Superior temporal gyrus (tissue), 1 donor: ENCODE results near the gene GRM5.
"Not testable (repeated sequence)": the region's sequence is repeated elsewhere in the genome, so short reads cannot be mapped to it uniquely, and the experiment has no call there.

Source experiments
- DNase-seq: peaks from one replicate; pipeline ENCODE4 v3.0.0-alpha.2; 2016; ENCODE audit errors: extremely low spot score

GRM5 gene

DNA sequence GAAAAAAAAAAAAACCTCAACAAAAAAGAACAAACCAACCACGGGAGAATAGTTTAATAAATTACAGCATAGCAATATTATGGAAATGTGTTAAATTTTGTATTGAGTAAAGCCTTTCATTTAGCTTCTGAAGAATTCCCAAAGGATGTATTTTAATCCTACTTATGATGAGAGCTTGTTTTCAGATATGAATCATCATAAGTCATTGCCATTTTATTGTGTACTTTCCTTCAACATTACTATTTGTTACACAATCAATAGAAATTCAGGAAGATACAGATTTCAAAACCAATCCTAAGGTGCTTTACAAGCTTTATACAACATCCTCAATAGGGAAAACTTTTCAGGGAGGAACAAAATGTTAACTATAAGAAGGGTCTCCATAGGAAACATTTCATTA, 527.7 kb downstream of the GRM5 start:
- no peak for DNase-seq

DNA sequence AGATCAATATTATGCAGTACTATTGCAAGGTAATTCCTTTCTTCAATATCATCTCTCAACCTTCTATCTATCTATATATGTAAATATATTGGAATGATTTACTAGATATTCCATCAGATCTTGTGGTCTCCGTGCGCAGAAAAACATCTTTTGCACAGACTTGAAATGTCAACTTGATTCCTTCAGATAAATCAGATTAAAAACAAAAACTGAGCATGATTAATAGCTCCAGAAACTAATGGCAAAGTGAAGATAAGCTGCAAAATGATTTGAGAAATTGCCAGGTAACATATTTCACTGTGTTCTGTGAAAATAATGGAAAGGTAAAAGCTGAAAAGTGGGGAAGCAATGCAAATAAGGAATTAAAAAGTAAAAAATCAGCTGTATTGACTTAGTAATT, 528.2 kb downstream of the GRM5 start:
- no peak for DNase-seq

DNA sequence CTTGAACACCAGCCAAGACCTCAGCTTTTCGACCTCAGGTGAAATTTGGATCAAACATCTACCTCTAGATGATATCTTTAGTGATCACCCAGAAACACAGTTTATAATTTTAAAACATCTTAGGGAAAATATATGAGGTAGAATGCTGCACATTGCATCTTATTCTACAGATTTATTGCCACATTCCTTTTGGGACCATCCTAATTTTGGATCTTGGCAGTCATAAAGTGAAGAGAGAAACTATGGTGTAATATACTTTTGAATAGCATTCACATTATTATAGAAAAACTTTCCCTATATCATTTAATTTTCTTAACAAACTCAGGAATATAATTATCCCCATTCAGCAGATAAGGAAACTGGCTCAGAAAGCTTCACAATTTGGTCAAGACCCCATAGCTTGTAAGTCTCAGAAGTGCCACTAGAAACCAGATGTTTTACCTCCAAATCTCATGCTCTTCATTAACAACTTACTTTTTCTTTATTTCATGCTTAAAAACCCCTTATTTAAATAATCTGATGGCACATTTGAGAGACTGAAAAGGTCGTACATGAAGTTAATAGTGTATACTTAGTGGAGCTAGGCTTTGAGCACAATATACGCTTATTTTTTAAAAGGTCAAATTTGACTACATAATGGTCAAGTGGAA, 529.0 kb downstream of the GRM5 start:
- DNase-seq = no peak

DNA sequence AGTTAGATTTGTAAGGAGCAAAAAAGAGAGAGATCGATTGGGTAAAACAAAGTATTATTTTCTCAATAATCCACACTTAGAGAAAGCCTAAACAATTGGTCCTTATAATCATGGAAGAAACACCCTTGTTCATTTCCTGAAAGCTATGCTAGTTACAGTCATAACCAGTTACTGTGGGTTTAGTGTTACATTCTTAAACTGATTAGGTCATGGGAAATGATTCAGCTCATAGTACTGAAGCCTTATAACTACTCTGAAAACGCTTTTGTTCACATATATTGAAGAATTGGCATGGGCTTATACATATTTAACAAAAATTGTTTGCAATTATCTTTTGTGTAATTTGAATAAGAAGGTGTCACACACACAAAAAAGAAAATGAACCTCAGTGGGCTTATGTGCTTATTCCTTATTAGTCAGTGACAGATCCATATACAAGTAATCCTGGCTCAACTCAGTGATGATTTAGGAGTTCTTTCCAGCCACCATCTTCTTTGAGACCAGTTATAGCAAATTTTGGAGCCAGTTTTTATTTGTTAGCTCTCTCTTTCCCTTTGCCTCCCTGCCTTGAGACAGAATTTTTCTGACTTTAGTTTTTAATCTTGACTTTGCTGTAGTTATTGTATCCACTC, 529.8 kb downstream of the GRM5 start:
- no peak for DNase-seq

DNA sequence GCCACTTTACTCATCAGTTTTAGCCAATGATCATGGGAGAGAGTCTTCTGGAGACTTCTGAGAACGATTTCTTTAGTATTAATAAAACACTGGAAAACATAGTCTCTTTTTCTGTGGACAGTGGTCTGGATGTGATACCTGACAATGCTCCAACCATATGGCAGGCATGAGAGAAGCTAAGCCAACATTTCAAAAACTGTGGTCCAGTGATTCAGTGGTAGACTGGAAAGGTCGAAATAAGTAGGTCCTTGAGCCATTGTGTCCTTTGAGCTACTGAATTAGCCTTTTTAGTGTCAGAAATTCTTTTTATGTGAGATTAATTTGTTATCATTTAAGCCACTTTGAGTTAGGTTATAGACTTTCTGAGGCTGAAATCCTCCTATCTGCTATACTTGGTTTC, 530.5 kb downstream of the GRM5 start:
- DNase-seq = no peak

DNA sequence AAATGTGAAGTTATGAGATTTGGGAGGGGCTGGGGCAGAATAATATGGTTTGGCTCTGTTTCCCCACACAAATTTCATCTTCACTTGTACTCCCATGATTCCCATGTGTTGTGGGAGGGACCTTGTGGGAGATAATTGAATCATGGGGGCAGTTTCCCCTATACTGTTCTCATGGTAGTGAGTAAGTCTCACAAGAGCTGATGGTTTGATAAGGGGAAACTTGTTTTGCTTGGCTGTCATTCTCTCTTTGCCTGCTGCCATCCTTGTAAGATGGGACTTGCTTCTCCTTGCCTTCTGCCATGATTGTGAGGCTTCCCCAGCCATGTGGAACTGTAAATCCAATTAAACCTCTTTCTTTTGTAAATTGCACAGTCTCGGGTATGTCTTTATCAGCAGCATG, 531.1 kb downstream of the GRM5 start:
- DNase-seq = not testable (repeated sequence)

DNA sequence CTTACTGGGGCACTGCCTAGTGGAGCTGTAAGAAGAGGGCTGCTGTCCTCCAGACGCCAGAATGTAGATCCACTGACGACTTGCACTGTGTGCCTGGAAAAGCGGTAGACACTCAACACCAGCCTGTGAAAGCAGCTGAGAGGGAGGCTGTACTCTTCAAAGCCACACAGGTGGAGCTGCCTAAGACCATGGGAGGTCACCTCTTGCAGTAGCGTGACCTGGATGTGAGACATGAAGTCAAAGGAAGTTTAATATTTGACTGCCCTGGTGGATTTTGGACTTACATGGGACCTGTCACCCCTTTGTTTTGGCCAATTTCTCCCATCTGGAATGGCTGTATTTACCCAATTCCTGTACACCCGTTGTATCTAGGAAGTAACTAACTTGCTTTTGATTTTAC, 531.6 kb downstream of the GRM5 start:
- DNase-seq = no peak

DNA sequence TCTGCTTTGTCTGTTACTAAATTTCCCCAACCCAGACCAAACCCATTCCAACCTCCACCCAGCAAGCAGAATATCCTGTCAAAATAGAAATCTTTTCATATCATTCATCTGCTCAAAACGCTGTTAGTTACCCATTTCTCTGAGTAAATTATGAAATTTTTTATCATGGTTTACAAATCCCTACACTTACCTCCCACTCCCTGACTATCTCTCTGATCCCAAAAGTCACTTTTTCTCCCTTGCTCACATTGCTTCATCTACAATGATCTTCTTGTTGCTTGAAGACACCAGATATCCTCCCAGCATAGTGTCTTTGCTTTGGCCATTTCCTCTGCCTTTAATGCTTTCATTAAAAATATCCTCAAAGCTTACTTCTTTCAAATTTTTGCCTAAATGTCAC, 532.8 kb downstream of the GRM5 start:
- no peak for DNase-seq

DNA sequence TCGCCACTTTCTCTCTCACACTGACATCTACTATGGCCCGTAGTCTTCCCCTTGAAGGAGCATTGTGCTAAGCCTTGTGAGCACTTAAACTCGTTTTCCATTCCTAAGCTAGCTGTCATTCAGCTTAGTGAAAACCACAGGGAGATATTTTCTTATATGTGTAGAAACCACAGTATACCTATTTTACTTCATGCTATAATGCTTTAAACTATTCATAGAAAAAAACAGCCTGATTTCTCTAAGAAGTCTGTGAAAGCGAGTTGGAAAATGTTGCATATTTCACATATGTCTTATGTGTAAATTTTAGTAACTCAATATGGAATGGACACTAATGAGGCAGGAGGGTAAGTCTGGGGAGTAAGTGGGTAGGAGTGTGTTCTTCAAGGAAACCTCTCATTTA, 534.0 kb downstream of the GRM5 start:
- DNase-seq = no peak

DNA sequence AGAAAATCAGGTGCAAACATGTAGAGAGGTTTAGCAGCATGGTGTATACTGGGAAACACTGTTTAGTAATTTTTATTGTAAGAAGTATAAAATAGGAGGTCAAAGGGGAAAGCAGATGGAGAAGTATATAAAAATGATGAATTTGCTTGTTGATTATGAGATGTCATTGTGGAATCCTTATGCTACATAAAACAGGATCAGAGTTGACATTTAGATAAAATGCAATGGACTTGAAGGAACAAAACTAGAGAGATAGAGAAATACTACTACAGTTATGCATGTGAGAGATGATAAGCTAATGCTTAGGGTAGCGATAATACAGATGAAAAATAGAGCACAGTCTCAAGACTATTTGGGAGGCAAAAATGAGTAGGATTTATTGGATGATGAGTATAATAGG, 536.4 kb downstream of the GRM5 start:
- DNase-seq = no peak

DNA sequence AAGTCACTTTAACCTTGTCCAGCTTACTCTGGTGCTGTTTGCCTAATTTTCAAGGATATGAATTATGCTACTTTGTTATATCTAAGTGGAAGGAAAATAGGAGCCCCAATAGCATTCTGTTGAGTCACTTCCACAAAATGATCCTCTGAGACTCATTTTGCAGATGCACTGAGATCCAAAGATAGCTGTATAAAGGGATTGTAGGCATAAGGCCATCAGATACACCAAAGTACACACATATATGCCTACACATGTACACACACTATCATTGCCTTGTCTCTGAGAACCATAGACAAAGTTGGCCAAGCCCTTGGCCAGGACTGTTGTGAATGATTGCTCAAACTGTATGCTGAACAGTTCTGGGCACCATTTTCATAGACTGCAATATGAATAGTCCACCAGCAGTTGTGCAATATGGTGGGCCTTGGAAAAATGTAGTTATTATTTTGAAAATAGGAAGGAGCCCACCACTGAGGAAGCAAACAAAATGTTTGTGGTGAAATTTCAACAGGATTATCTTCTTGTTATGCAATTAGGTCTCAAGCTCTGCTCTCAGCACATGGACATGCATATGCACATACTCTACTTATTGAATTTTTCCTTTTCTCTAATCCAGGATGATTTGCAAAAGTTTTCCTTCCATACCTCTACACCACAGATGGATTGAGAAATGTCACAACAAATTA, 542.3 kb downstream of the GRM5 start:
- DNase-seq = no peak

DNA sequence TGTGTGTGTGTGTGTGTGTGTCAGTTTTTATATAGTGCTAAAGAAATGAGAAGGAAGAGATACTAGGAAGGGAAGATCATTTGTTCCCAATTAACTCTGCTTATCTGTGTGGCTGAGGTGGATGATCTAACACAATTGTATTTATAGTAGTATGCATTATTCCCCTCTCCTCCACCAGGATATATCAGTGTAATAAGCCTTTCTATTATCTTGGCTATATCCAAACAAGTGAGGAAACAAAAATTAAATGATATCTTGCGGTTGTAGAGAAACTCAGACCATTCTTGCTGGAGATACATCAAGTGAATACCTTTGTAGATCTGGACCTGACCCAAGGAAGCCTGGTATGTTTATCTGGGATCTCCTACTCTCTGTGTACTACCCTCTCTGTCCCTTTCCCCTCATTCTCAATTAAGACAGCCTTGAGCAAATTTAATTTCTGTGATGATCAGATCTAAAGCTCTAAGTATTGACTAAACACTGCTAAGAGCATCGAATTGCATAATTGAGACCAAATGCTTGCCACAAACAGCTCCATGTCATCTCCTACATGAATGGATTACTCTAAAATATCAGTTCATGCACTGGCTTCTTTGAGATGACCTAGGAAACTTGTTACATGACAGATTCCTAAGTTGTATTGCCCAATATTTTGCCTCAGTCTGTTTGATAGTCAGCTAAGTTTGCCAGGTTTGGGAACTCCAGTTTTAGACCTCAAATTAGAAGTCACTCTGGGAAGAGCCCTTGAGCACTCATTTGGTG, 543.0 kb downstream of the GRM5 start:
- no peak for DNase-seq

DNA sequence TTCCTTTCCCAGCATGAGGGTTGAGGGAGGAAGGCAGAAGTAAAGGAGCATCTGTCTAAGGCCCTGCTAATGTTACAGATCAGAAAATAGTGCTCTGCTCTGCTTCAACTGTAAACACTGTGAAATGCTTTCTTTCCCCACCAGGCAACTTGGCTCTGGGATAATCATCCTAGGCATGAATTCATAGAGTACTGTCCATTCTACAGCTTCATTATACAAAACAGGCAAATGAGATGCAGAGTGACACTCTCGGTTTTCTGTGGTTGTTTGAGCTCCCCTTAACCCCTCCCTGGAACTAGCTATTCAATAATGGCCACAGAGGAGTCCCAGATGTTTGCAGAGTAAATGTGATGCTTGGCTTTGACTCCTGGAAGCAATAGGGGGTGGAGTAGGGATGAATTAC, 544.0 kb downstream of the GRM5 start:
- DNase-seq = no peak

DNA sequence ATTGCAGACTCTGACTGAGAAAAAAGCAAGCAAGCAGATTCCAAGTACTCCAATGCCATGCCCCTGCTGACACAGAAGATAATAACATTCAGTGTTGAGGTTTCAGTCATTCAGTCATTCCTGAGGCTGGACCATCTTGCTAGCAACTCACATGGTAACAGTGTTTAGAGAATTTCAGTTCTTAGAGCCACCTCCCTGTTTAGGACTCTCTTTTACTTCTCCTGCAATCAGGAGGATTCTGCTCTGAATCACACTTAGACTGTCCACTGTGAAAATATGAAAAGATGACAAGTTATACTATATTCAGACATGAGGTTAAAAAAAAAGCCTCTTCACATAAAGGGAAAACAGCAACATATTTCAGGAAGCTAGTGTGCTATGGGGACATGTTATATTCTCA, 544.4 kb downstream of the GRM5 start:
- DNase-seq = peak; percentile 35

DNA sequence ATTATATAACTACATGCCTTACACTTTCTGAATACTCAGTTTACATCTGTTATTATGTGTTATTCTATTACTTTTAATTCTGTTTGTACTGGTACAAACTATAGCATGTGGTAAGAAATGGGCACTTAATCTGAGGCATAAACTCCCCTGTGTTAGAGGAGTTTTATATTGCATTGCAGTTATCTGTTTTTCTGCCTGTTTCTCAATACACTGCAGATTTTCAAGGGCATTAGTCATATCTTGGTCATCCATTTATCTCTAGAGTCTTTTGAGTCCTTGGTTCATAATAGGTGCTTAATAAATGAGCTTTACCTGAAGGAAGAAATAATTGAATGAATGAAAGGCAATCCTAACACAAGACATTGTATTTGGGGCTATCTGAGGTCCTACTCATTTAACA, 545.4 kb downstream of the GRM5 start:
- DNase-seq = no peak

DNA sequence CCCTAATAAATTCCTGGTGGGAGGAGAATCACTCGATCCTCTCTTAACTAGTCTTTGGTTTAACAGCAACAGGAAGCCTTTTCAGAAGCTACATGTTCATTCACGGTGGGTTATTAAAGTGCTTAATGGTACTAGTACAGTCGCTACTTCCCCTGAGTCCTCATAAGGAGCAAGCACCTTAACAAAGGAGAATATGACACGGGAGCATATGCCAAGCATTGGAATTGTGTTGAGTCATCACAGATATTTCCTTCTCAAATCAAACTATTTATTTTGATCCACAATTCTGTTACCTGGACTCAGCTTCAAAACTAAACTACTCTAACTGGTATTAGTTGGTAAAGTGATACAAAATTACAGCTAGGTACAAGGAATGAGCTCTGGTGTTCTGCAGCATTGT, 550.8 kb downstream of the GRM5 start:
- no peak for DNase-seq

DNA sequence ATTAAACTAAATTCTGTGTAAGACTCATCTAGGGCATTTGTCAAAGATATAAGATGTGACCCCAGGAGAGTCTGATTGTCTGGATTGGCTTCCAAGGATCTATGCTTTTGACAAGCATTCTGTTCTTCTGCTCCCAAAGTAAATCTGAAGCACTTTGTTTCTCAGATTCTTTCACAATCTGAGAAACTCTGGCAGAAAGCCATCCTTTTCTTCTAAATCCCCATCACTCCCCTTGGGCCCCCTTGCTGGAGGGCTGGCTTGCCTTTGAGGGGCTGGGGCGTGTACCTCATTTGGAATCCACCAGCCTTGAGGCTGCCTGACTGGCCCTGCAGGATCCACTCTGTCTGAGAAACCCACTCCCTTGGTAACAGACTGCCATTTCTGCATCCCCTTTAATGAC, 554.8 kb downstream of the GRM5 start:
- no peak for DNase-seq

DNA sequence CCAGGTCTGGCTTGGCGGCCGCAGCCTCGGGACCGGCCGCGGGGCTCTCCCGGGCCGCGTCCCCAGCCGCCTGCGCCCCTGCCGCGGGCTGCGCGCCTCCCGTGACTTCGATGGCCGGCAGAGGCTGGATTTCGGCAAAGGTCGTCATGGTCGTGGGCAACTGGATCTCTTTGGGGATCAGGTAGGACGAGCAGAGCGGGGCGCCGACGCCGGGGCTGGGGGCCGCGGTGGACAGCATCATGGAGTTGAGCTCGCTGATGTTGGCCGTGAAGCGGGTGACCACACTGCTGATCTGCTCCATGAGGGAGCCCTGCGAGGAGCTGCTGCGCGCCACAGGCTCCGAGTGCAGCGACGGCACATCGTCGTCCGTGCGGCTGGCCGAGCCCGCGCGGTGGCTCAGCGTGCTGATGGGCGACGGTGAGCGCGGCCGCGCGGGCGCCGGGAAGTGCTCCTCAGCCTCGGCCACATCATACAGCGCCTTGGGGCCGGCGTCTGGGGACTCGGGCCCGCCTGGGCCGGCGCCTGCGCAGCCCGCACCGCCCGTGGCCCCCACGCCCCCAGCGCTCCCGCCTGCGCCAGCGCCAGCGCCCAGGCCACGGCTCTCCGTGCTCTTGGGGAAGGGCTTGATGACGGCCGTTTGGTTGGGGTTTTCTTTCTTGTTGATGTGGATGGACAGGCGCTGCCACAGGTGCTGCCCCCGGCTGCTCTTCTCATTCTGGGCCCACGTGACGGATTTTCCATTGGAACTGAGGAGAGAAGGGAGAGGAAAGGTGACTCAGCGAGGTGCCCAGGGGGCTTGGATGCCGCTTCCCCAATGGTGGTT, 556.8 kb downstream of the GRM5 start:
- no peak for DNase-seq

DNA sequence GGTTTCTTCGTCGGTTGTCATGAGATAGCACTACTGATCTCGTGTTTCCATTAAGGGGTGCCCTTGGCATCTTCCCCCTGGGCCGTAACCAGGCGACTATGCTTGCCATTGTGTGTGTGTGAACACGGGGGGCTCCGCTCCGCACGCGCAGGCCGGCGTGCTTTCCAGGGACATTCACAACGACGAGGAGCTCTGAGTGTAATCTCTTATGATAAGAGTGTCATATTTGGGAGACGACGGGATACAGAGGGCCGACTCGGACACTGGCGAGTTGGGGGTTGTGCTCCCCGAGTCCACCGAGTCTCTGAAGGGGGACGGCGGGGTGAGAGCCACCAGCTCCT, 557.4 kb downstream of the GRM5 start:
- no peak for DNase-seq

DNA sequence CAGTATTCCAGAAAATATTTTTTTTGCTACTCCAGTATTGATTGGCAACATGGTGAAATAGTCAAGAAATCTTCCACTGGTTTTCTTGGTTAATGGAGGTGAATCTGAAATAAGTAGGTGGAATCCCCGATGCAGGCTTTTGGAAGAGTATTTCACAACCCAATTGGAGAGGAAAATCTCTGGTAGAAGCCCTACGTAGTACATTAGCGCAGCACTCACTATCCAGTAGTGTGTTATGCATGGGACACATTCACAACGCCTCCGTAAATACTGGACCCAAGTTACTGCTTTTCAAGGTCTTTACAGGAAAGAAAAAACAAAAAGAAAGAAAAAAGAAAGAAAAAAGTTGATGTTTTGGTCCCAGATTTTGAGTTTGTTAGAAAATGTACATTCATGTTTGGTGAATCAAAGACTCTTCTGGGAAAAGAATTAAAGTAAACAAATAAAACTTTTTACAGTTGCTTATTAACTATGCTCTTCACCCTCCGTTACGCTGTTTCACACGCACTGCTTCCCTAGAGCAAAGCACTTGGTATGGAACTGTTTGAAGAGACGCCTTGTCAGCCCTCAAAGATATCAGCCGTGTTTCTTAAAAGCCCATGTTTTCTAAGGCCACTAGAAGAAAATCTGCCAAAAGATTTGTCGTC, 557.9 kb downstream of the GRM5 start:
- DNase-seq = no peak

DNA sequence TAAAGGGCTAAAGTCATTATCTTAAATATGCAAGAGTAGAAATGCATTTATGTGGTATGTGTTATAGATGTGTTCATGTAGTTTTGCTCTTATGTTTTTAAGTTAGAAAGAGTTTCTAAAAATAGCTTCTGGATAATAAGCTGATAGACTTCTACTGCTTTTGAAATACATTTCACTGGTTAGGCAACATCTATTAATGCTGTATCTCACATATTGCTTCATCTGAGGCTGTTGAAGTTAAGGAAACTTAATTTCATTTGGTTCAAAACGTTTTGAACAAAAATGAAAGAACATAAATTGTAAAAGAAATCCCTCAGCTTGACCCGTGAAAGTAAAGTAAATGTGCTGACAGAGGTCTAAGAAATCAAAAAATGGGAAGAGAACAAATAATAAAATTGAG, 564.2 kb downstream of the GRM5 start:
- DNase-seq = no peak
